Measurements from ENCODE around the gene IQCH. TPM values are rescaled to one million over a fixed set of nuclear protein-coding genes. Genes with fewer than 3 reads are reported as not detected.

The IQCH gene
- total and polyA plus RNA-seq, 7 donors, result 0.36 to 3.8 (median 1.4) TPM

GRCh38 chr15:67327737-67328136, 73.2 kb downstream of the IQCH start:
- TF ChIP-seq EP300 (IDR thresholded peaks at IDR 0.05) (no peak), POLR2A (IDR thresholded peaks at IDR 0.05) (no peak), POLR2AphosphoS5 (IDR thresholded peaks at IDR 0.05) (no peak)
- TF ChIP-seq, protein P1, sequence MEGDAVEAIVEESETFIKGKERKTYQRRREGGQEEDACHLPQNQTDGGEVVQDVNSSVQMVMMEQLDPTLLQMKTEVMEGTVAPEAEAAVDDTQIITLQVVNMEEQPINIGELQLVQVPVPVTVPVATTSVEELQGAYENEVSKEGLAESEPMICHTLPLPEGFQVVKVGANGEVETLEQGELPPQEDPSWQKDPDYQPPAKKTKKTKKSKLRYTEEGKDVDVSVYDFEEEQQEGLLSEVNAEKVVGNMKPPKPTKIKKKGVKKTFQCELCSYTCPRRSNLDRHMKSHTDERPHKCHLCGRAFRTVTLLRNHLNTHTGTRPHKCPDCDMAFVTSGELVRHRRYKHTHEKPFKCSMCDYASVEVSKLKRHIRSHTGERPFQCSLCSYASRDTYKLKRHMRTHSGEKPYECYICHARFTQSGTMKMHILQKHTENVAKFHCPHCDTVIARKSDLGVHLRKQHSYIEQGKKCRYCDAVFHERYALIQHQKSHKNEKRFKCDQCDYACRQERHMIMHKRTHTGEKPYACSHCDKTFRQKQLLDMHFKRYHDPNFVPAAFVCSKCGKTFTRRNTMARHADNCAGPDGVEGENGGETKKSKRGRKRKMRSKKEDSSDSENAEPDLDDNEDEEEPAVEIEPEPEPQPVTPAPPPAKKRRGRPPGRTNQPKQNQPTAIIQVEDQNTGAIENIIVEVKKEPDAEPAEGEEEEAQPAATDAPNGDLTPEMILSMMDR (IDR thresholded peaks at IDR 0.05), result no peak
- no peaks in the 10 kb centered on the region for H3K4me1 ChIP-seq
- no peaks in the 10 kb centered on the region for H3K36me3 ChIP-seq
- intact Hi-C loops (cut with DNase I), result no loop called here
- no peak overlapping the region for H3K27ac ChIP-seq
- no peak for DNase-seq
- H3K4me3 ChIP-seq, result no peak overlapping the region
- H3K9me3 ChIP-seq, result peaks cover 0 to 5% (median 0%) of the 10 kb centered on the region in 4 donors
- H3K27me3 ChIP-seq, result no peaks in the 10 kb centered on the region

- no peak overlapping the region for H3K27ac ChIP-seq
- DNase-seq, result no peak
- no peaks in the 10 kb centered on the region for H3K4me1 ChIP-seq
- WGBS, 2 donors, result 92 to 94% methylated on average over 4 of the region's 4 CpGs
- TF ChIP-seq POLR2A (IDR thresholded peaks at IDR 0.05) (no peak), POLR2AphosphoS5 (IDR thresholded peaks at IDR 0.05) (no peak), EP300 (IDR thresholded peaks at IDR 0.05) (no peak)
- TF ChIP-seq, protein P1 (IDR thresholded peaks at IDR 0.05), result no peak
- H3K9me3 ChIP-seq, result peaks cover 0 to 5% (median 0%) of the 10 kb centered on the region in 4 donors
- H3K36me3 ChIP-seq, result no peaks in the 10 kb centered on the region
- intact Hi-C loops (cut with DNase I), result no loop called here
- no peak overlapping the region for H3K4me3 ChIP-seq
- H3K27me3 ChIP-seq, result no peaks in the 10 kb centered on the region
Measured at GRCh38 chr15:67329984-67330733, 75.6 kb downstream of the IQCH start.

DNA sequence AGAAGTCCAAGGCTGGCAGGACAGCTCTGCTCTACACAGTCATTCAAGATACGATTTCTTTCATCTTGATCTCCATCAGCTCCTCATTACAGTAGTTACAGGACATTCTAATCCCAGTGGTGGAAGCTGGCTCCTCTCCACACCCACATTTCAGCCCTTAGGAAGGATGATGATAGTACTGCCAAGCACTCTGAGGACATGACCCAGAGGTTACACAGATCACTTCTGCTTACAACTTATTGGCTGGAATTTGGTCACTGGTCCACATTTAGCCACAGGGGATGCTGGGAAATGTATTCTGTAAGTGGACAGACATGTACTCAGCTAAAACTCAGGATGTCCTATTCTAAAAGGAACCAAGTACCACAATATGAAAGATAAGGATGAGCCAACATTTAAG, 77.1 kb downstream of the IQCH start:
- WGBS, 2 donors, result 77 to 83% methylated on average over 1 of the region's 1 CpG
- H3K36me3 ChIP-seq, result no peaks in the 10 kb centered on the region
- H3K27me3 ChIP-seq, result no peaks in the 10 kb centered on the region
- no peak overlapping the region for H3K27ac ChIP-seq
- TF ChIP-seq, protein P1 (IDR thresholded peaks at IDR 0.05), result no peak
- TF ChIP-seq EP300 (IDR thresholded peaks at IDR 0.05) (no peak), POLR2AphosphoS5 (IDR thresholded peaks at IDR 0.05) (no peak), POLR2A (IDR thresholded peaks at IDR 0.05) (no peak)
- H3K4me1 ChIP-seq, result no peaks in the 10 kb centered on the region
- DNase-seq, result no peak
- H3K9me3 ChIP-seq, result peaks cover 0 to 5% (median 0%) of the 10 kb centered on the region in 4 donors
- H3K4me3 ChIP-seq, result no peak overlapping the region
- intact Hi-C loops (cut with DNase I), result no loop called here

DNA sequence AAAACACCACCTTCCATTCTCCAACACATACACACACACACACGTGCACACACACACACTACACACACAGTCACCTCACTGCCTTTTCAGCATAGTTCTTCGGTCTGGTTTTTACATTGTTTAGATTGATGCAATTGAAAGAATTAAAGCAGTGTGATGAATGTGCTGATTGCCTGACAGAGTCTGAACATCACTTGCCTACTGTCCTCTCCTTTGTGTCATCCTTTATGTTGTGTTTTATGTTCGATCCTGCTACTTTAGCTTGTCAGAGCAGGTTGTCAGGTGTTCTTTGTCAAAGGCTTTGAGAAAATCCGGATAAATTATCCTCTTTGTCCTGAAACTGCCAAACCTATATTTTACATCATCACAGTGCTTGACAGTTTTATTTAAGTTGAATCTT, 80.4 kb downstream of the IQCH start:
- DNase-seq, result no peak
- 75 to 80% methylated on average over 4 of the region's 4 CpGs for WGBS, 2 donors
- Histone ChIP-seq H3K4me3 (no peak overlapping the region), H3K27ac (no peak overlapping the region), H3K4me1 (no peaks in the 10 kb centered on the region), H3K27me3 (no peaks in the 10 kb centered on the region), H3K36me3 (no peaks in the 10 kb centered on the region), H3K9me3 (no peaks in the 10 kb centered on the region)
- TF ChIP-seq POLR2A (IDR thresholded peaks at IDR 0.05) (no peak), POLR2AphosphoS5 (IDR thresholded peaks at IDR 0.05) (no peak), EP300 (IDR thresholded peaks at IDR 0.05) (no peak)
- TF ChIP-seq, protein P1 (IDR thresholded peaks at IDR 0.05), result no peak
- intact Hi-C loops (cut with DNase I), result no loop called here

Measured in sigmoid colon (tissue), 7 donors.